ENCODE measurements around the gene RSPO4.
"Not testable (repeated sequence)": the region's sequence is repeated elsewhere in the genome, so short reads cannot be mapped to it uniquely, and the experiment has no call there.

Gene RSPO4

DNA sequence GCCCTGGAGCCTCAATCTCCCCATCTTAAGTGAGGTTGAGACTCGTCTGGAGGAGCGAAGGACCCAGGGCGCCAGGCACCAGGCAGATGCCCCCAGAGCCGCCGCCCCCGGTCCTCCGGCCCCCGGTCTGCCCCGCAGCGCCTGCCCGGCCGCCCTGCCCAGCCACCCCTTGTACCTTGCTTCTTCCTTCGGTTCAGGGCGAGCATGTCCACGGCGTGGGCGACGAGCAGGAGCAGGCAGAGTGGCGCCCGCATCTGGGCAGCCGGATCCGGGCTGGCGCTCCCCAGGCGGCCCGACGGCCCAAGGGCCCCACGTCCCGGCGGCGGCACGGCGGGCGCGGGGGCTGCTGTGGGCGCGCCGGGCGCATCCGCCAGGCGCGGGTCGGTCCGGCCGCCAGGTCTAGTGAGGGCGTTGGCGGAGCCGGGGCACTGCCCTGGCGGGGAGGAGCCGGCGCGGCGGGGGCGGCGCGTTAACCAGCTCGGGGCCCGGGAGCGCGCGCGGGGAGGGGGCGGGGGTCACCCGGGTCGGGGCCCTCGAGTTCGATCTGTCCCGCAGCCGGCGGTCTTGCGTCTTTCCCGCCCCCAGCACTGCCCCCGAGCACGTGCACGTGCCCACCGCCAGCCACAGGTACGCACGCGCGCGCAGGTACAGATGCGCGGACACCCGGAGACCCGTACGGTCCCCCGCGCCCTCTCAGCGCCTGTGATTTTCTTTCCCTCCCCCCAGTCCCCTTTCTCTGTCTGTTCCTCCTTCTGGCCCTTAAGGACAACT lies at the start of gene RSPO4:
RSPO4 (minus strand) TSS at position 401 of the 771 bp plus-strand sequence; CDS start at position 254, 147 bp downstream.
- no peak for DNase-seq (ENCODE audit: low read depth)

DNA sequence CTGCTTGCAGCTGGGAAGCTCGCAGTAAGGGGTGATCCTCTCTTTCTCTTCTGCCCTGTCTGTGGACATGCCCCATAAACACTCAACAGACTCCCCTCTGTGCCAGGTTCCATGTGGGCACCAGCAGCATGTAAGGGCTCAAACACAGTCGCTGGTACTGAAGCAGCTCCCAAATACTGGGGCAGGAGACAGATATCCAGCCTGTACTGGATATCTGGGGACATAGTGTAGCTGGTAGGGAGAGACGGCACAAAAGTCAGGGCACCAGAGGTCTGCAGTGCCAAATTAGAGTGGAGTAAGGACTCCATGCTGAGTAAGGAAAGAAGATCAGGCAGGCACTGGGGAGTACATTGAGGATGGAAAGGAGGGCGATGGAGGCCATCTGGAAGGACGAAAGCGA lies 48.3 kb upstream of the RSPO4 start:
- no peak for DNase-seq (ENCODE audit: low read depth)

DNA sequence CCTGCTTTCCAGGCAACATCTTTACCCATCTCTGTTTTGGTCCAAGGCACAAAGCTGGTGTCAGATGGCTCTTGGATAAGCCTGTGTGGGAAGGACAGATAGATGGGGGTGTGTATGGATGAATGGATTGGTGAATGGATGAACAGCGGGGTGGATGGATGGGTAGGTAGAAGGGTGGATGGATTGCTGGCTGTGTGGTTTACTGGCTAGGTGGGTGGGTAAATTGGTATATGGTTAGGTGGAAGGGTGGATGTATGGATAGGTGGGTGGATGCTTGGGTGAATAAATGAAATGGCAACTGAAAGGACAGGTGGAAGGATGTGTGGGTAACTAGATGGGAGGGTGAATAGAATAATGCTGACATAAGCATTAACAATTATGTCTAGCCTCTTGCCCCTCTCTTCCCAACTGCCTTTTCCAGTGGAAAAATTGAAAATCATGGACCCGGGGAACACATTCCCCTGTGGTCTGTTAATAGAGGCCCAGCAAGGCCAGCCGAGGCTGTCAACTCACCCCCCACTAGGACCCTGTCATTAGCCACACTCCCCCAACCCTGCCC lies 43.8 kb upstream of the RSPO4 start:
- DNase-seq (ENCODE audit: low read depth): no peak

DNA sequence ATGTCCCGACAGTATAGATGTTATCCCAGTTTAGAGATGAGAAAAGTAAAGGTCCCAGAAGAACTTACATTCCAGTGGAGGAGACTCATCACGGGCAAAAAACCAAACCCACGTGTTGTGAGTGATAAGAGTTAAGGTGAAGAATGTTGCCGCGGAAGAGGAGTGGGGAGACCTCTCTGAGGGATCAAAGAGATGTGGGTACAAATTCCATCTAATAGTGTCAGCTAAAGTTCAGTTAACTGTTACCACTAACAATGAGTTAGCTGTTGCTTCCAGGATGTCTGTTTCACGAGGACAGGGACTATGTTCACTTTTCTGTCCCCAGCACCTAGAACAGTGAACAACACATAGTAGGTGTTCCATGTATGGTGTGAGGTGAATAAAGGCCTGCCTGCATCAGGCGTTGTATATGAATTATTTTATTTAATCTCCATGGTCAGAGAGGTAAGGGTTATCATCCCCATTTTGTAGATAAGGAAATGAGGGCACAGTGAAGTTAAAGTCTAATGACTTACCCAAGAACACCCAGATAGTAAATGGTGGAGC lies 39.8 kb upstream of the RSPO4 start:
- no peak for DNase-seq (ENCODE audit: low read depth)

DNA sequence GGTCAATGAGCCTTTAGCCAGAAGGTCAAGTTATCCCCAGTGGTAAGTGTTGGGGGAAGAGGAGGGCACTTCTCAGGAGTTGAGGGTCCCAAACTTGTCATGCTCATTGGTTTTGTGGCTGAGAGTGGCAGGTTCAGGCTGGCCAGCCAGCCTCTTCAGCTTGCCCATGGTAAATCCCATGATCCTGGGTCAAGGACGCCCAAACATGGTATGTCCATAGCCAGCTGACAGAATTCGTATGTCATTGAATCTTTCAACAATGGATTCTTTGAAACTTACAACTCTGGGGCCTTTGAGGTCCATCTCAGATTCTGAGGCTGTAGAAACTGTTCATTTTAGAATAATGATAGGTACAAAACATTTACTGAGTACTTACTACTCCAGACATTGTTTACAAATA lies 36.1 kb upstream of the RSPO4 start:
- no peak for DNase-seq (ENCODE audit: low read depth)

DNA sequence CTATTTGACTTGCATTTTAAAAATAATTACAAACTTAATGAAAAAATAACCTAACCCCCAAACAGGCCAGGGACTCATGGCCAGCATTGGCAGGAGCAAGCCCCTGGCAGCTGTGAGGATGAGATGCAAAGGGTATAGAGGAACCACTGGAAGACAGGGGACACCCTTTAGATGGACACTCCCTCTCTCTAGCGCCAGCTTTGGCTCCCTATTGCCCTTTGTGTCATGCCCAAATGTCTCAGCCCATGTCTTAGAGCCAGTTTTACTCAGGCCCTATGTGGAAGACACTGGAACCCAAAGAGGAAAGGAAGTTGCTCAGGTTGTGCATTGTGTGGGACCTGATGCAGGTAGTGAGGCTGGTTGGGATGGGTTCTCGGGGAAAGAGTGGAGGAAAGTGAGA lies 34.9 kb upstream of the RSPO4 start:
- no peak for DNase-seq (ENCODE audit: low read depth)

DNA sequence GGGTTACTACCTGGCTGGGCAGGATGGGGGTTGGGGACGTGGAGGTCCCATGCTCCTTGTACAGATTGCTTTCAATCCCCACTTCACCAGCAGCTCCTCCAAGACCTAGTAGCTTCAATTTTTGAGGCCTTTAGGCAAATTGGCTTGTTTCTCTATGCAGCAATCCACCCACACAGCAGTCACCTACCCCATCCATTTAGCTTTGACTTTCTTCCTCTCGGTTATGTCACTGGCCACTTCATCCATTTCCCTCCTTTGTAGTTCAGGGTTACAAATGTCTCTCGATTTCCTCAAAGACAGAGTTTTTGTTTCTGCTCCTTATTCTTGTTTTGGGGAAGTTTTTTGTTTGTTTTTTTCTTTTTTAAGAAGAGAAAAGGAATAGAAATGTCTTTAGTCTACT lies 33.4 kb upstream of the RSPO4 start:
- DNase-seq (ENCODE audit: low read depth): no peak

DNA sequence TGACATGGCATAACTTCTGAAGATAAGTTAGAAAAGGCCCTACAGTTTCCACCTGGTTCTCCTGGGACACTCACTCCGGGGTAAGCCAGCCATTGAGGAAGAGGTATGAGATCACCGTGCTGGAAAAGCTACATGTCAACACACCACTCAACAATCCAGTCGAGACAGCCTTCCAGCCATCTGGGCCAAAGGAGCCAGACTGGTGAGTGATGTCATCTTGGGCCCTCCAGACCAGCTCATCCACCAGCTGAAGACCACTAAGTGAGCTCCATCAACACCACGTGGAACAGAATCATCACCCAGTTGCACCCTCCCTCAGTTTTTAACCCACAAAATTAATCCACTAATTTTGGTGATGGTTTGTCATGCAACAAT lies 32.3 kb upstream of the RSPO4 start:
- DNase-seq (ENCODE audit: low read depth): no peak

DNA sequence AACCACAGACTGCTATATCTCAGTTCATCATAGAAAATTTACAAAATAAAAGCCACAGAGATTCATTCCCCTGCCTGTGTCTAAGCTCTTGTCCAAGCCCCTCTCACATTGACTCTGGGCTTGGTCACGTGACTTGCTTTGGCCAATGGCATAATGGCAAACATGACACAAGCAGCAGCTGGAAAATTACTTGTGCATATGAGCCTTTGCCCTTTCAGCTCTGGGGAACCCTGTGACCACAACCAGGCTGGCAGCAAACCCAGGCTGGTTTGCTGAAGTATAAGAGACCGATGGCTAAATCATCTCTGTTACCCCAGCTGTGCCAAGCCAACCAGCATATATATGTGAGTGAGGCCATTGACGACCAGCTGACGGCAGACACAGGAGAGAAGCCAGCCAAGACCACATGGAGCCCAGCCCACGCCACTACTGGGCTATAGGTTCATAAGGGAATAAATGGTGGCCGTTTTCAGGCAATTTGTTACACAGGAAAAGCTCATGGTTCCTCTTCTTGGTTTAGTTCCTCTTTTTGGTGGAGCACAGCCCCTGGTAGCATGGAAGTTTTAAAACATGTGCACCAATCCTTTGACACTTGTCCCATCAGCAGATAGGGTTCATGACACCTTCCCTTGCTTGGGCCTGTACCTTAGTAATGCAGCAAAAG lies 31.8 kb upstream of the RSPO4 start:
- no peak for DNase-seq (ENCODE audit: low read depth)

DNA sequence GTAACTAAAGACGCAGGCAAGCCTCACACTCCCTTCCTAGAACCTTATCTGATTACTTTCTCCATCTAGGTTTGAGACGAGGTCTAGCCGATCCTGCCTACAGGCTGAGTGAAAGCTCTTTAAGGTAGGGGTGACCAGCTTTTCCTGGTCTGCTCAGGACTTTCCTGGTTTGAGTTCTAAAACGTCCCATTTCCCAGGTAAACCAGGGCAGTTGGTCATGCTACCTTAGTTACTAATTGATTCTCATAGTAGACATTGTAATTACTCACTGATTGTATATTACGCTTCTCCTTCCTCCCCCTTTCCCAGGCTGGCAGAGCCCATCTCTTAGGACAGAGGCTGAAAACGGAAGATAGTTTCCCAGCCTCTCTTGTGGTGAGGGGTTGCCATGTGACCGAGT lies 27.9 kb upstream of the RSPO4 start:
- no peak for DNase-seq (ENCODE audit: low read depth)

DNA sequence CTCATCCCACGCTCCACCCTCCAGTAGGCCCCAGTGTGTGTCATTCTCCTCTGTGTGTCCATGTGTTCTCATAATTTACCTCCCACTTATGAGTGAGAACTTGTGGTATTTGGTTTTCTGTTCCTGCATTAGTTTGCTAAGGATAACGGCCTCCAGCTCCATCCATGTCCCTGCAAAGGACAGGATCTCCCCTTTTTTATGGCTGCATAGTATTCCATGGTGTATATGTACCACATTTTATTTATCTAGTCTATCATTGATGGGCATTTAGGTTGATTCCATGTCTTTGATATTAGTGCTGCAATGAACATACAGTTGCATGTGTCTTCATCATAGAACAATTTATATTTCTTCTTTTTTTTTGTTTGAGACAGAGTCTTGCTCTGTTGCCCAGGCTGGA lies 24.1 kb upstream of the RSPO4 start:
- not testable (repeated sequence) for DNase-seq (ENCODE audit: low read depth)

DNA sequence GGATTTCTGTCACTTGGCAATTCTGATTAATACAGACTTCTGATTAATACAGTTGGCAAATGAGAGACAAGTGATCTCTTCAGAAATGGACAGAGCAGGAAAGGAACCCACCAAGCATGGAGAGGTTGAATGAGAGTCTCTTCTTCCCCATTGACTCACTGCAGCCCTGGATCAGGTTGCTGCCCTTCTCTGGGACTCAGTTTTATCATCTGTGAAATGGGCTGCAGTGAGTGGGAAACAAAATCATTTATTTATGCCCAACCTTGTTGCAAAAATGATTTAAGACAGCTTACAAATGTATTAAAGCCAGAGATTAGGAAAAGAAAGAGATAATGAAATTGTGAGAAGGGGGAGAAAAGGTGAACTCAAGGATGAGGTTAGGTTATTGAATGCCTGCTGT lies 20.8 kb upstream of the RSPO4 start:
- no peak for DNase-seq (ENCODE audit: low read depth)

DNA sequence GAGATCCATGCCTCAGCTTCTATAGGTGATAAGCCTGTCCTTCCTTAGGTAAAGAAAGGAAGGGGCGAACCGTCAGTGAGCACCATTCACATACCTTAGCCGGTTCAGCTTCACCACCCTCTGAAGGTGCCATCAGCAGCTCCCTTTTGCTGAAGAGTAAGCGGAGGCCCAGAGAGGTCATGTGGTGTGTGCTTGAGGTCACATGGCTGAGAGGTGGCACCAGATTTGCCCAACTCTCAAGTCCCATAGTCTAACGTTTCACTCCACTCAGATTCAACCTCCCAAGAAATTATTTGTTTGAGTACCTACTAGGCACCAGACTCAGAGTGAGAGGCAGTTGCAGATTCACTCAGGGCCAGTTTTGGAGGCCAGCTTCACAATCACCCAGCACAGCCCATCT lies 18.5 kb upstream of the RSPO4 start:
- DNase-seq (ENCODE audit: low read depth): no peak

DNA sequence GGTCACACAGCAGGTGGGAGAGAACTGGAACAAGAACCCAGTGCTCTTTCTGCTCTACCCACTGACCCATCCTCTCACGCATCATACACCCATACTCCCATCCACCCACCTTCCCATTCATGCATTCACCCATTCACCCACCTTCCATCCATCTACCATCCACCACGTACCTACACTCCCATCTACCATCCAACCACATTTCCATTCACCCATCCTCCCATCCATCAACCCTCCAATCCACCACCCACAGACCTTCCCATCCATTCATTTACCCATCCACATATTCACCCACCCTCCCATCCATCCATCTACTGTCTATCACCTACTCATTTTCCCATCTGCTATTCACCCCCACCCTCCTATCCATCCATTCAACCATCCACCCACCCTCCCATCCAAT lies 17.2 kb upstream of the RSPO4 start:
- DNase-seq (ENCODE audit: low read depth): no peak

DNA sequence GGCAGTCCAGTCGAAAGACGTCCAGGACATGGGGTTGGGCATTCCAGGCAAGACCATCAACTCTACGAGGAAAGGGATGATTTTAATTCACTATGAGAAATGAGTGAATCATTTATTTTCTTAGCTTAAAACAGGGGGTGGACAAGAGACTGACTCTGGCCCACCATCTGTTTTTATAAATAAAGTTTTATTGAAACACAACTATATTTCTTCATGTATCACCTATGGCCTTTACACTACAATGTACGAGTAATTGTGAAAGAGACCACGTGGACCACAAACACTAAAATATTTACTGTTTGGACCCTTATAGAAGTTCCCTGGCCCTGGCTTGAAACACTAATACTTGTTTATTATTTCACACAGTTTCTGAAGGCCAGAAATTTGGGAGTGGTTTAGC lies 15.6 kb upstream of the RSPO4 start:
- DNase-seq (ENCODE audit: low read depth): no peak

DNA sequence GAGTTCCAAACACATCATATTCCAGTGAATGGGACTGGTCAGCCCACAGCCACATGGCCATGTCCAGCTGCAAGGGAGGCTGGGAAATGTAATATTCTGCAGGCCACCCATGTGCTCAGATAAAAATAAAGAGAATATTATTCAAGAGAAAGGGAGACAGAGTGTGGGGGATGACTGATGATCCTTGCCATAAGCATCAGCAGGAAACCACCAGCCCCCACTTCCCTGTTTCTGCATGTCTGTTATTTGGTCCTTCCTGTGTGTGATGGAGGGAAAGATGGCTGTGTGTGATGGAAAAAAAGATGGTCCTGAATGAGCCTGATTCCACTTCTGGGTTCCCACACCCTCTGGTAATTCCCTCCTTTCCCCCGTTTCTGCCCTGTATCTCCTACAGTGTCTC lies 13.1 kb upstream of the RSPO4 start:
- DNase-seq (ENCODE audit: low read depth): no peak

DNA sequence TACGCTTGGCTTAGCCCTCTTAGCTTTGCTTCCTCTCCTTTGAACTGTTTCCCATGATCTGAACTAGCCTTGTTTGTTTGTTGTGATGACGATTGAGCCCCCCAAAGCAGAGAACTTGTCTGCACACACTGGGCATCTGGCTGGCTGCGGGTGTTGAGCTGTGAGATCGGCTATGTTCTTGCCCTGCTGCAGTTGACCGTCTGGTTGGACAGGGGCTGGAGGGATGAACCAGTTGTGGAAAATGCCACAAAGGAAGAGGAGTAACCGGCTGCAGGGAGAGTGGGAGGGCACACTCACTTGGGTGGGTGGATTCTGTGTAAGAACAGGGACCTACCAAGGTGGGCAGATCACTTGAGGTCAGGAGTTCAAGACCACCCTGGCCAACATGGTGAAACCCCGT lies 12.4 kb upstream of the RSPO4 start:
- no peak for DNase-seq (ENCODE audit: low read depth)

DNA sequence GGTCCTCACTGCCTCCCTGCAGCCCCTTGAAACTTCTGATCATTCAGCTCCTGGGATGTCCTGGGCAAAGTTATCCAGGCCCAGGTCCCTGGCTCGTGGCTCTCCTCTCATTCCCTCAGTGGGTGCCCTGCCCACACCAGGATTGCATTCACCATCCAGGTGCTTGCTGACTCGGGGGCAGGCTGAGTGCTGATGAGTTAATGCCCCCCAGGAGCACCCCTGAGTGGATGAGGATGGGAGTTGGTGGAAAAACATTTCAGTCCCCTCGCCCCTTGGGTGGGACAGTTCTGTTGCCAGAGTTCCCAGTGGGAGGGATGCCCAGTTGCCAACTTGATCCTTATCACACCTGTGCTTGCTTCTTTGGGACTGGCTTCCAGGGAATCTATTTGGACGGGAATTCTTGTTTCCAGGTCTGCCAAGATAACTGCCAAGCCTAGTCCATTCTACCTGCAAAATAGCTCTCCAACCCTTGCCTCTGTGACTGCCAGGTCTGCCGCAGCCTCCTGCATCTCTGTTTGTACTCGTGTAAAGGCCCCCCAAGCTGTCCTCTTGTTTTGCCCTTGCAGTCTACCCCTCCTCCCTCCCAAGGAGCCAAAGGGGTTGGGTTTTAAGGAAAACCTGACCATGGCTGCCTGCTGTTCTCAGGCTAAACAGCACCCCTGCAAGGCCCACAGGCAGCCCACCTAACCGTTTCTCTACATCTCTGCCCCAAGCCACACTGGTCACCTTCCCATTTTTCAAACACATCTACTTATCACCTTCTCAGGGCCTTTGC lies 11.6 kb upstream of the RSPO4 start:
- DNase-seq (ENCODE audit: low read depth): no peak

DNA sequence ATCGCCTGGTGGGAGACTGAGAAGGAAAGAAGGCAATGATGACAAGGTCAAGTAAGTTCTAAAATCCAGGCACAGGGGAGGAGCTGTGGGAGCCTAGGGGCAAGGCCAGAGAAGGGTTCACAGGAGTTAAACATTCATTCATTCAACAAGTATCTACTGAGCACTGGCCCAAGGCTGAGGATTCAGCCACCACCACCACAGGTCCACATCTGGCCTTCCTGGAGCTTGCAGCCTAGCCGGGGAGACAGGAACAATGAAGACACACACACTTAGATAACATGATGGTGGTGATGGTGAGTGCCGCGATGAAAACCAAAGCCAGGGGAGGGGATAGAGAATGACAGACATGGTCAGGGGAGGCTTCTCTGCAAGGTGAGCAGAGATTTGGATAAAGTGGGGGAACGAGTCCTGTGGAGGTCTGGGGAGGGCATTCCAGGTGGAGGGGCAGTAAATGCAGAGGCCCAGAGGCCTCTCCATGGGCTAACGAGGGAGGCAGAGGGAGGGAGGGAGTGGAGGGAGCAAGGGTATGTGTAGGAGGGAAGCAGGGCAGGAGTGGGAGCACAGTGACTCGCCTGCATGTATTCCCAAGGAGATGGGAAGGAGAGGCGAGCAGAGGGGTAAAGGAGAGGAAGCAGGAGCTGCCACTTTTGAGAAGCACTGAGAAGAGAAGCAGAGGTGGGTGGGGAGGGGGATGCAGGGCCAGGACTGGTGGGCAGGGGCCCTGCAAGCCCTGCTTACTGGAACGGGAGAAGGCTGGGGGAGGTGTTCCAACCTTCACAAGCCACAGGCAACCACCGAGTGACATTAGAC lies 10.5 kb upstream of the RSPO4 start:
- DNase-seq (ENCODE audit: low read depth): no peak

DNA sequence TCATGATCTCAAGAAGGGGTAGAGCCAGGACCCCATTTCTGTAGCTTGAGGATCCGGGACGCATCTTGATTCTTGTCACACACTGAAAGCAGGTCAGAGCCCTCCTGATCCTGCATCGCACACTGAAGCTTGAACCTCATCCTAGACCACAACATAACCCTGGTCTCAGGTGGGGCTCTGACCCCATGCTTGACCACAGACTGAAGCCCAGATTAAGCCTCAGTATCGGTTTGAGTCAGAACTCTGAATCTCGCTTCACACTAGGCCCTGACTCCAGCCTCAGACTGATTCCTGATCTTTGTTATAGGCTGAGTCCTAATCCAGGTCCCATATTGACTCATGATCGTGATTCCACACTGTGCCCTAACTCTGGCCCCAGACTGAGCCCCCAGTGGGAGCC lies 8.5 kb upstream of the RSPO4 start:
- DNase-seq (ENCODE audit: low read depth): no peak

DNA sequence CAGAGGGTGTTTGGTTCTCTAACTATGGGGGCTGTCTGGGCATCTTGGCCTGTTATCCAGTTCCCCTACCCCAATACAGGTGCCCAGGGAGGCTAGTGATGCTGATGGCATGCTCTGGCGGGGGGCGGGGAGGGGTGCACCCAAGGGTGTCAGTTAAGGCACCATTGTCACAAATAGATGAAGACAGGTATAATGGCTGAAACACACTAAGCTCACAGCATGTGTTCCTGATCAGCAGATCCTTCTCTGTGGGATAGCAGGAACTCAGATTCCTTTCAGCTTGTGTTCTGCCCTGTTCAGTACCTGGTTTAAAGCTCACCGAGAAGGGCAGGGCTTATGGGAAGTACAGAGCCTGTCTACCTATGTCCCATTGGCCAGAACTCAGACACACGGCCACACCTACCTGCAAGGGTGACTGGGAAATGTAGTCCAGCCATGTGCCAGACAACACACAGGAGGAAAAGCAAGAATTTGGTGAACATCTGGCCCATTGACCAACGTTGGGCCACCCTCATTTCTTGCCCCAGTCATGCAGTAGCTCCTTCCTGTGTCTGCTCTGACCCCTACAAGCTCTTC lies 3.4 kb upstream of the RSPO4 start:
- no peak for DNase-seq (ENCODE audit: low read depth)
